CD14-positive monocyte (primary cell): Measurements from ENCODE around the gene AP1S1. TPM values are rescaled to one million over a fixed set of nuclear protein-coding genes. Genes with fewer than 3 reads are reported as not detected.

Experiments used
- DNase-seq, 3 donors: peaks; one replicate each; pipeline ENCODE4 v3.0.0-alpha.2; 2011 to 2022
- H2AFZ ChIP-seq: 2 replicates; pipeline ENCODE4 v1.6.0; 2012; ENCODE audit warnings: mild to moderate bottlenecking, low read depth, low read length, inconsistent platforms; ENCODE audit not compliant: insufficient read depth, poor library complexity, severe bottlenecking
- H3K27ac ChIP-seq, 2 donors: 1 replicate in 1 of 2; 2 replicates in 1 of 2; pipeline ENCODE4 v1.5.1; 2012 to 2013; ENCODE audit warnings: low read length in 2 of 2, control low read depth in 1 of 2, inconsistent platforms in 1 of 2, low read depth in 1 of 2, mild to moderate bottlenecking in 1 of 2
- H3K27me3 ChIP-seq, 2 donors: one replicate each; pipeline versions ENCODE4 v1.6.0 to v1.6.1; 2011 to 2013; ENCODE audit warnings: low read length in 2 of 2; ENCODE audit not compliant: control insufficient read depth in 2 of 2, insufficient read depth in 2 of 2
- H3K36me3 ChIP-seq, 2 donors: replicated peaks in 1 of 2; 1 replicate in 1 of 2; 2 replicates in 1 of 2; pipeline versions ENCODE4 v1.5.1 to v1.6.1; 2012 to 2013; ENCODE audit warnings: low read length in 2 of 2, control low read depth in 1 of 2, inconsistent platforms in 1 of 2, mild to moderate bottlenecking in 1 of 2; ENCODE audit not compliant: insufficient read depth in 2 of 2, control insufficient read depth in 1 of 2
- H3K4me1 ChIP-seq, 2 donors: 1 replicate in 1 of 2; 2 replicates in 1 of 2; pipeline versions ENCODE4 v1.5.1 to v1.6.1; 2012 to 2013; ENCODE audit warnings: low read length in 2 of 2, control low read depth in 1 of 2, inconsistent platforms in 1 of 2, mild to moderate bottlenecking in 1 of 2, moderate library complexity in 1 of 2; ENCODE audit not compliant: insufficient read depth in 2 of 2, control insufficient read depth in 1 of 2
- H3K4me2 ChIP-seq: replicated peaks from 2 replicates; pipeline ENCODE3; 2012; ENCODE audit warnings: low read length, moderate library complexity, mild to moderate bottlenecking; ENCODE audit not compliant: poor library complexity, severe bottlenecking; ENCODE audit errors: extremely low read depth
- H3K4me3 ChIP-seq, 3 experiments: fragments of 200-600 bp in 1 of 3; sonication (generic) in 1 of 3; replicated peaks in 1 of 3; 1 replicate in 2 of 3; 2 replicates in 1 of 3; pipeline ENCODE4 v1.5.1; 2011 to 2013; ENCODE audit warnings: low read length in 3 of 3, mild to moderate bottlenecking in 3 of 3, control low read depth in 2 of 3, low read depth in 2 of 3, inconsistent platforms in 1 of 3, moderate library complexity in 1 of 3
- H3K79me2 ChIP-seq: 2 replicates; pipeline ENCODE4 v1.6.0; 2012; ENCODE audit warnings: mild to moderate bottlenecking, control low read depth, inconsistent platforms, low read length, moderate library complexity; ENCODE audit not compliant: insufficient read depth
- H3K9ac ChIP-seq: 2 replicates; pipeline ENCODE4 v1.6.0; 2017; ENCODE audit warnings: low read length, mild to moderate bottlenecking; ENCODE audit not compliant: insufficient read depth, poor library complexity, severe bottlenecking
- H3K9me3 ChIP-seq, 2 donors: replicated peaks in 1 of 2; 1 replicate in 1 of 2; 2 replicates in 1 of 2; pipeline versions ENCODE4 v1.5.1 to v1.6.1; 2012 to 2013; ENCODE audit warnings: low read length in 2 of 2, control low read depth in 1 of 2; ENCODE audit not compliant: control insufficient read depth in 1 of 2, insufficient read depth in 1 of 2
- H4K20me1 ChIP-seq: 2 replicates; pipeline ENCODE4 v1.6.0; 2012; ENCODE audit warnings: mild to moderate bottlenecking, low read length, control low read depth, moderate library complexity; ENCODE audit not compliant: insufficient read depth
- H3K27ac Mint-ChIP-seq, 7 donors: one replicate each; pipeline ENCODE4 v1.8.0; 2020; ENCODE audit warnings: mild to moderate bottlenecking in 7 of 7, mixed read lengths in 7 of 7, moderate library complexity in 6 of 7, inconsistent platforms in 2 of 7
- H3K27me3 Mint-ChIP-seq, 3 donors: one replicate each; pipeline ENCODE4 v1.8.0; 2021 to 2022; ENCODE audit warnings: low read depth in 3 of 3, mild to moderate bottlenecking in 3 of 3, mixed read lengths in 3 of 3, moderate library complexity in 3 of 3, inconsistent platforms in 1 of 3
- H3K36me3 Mint-ChIP-seq, 2 donors: one replicate each; pipeline ENCODE4 v1.8.0; 2020; ENCODE audit warnings: mixed read lengths in 2 of 2, inconsistent platforms in 1 of 2, mild to moderate bottlenecking in 1 of 2
- H3K4me1 Mint-ChIP-seq: one replicate; pipeline ENCODE4 v1.8.0; 2020; ENCODE audit warnings: mild to moderate bottlenecking, mixed read lengths
- H3K4me3 Mint-ChIP-seq, 2 donors: one replicate each; pipeline ENCODE4 v1.8.0; 2020; ENCODE audit warnings: mild to moderate bottlenecking in 2 of 2, mixed read lengths in 2 of 2, moderate library complexity in 1 of 2
- H3K9me3 Mint-ChIP-seq, 7 donors: one replicate each; pipeline ENCODE4 v1.8.0; 2020 to 2022; ENCODE audit warnings: mixed read lengths in 7 of 7, mild to moderate bottlenecking in 6 of 7, moderate library complexity in 6 of 7, inconsistent platforms in 2 of 7
- whole genome bisulfite sequencing: methylation state at CpG from one replicate; pipeline ENCODE4 v1.1.5; 2013; ENCODE audit warnings: missing lambda C conversion rate; ENCODE audit not compliant: insufficient coverage; 5-methylcytosine and 5-hydroxymethylcytosine counted together
- intact Hi-C, 2 donors: fragments of 100-400 bp; cut with micrococcal nuclease; formaldehyde crosslinking; loops; one replicate each; pipeline versions ENCODE4 v1.15.0 to v1.15.1; 2023
- polyA plus RNA-seq, 3 donors: library from polyadenylated mRNA; depleted of rRNA in 1 of 3; unstranded in 2 of 3; stranded (reverse) in 1 of 3; fragments of 300-500 nt in 2 of 3; fragments of >200 nt in 1 of 3; fragmentation: Illumina TruSeq in 2 of 3; gene quantifications; 1 replicate in 2 of 3; 2 replicates in 1 of 3; pipeline ENCODE4 v1.2.3, GENCODE V29; 2012 to 2021
- TF ChIP-seq, protein P1 (sequence below): fragments of 200-600 bp; IDR thresholded peaks from one replicate; pipeline ENCODE4 v1.8.0; 2022; ENCODE audit warnings: antibody characterized with exemption, mild to moderate bottlenecking

AP1S1 gene
- polyA plus RNA-seq, 3 donors, result 10.1 to 21.3 (median 10.9) TPM

DNA sequence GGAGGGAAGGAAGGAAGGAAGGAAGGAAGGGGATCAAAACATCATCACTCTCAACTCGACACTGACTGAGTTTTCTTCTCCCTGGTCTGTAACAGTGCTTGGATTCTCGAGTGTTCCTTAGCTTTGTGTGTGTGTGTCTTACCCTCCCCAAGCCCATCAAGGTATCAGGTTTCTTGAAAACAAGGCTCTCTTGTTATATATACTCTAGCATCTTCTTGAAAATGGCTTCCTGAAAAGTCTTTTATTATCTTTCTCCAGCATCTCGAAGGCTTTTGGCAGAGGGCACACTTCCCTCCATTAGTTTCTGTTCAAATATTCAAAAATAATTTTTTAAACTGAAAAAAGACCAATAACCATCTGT lies 14.0 kb upstream of the AP1S1 start:
- H3K4me1 Mint-ChIP-seq, result peaks cover 41% of the 10 kb centered on the region
- no peak overlapping the region for H2AFZ ChIP-seq

DNA sequence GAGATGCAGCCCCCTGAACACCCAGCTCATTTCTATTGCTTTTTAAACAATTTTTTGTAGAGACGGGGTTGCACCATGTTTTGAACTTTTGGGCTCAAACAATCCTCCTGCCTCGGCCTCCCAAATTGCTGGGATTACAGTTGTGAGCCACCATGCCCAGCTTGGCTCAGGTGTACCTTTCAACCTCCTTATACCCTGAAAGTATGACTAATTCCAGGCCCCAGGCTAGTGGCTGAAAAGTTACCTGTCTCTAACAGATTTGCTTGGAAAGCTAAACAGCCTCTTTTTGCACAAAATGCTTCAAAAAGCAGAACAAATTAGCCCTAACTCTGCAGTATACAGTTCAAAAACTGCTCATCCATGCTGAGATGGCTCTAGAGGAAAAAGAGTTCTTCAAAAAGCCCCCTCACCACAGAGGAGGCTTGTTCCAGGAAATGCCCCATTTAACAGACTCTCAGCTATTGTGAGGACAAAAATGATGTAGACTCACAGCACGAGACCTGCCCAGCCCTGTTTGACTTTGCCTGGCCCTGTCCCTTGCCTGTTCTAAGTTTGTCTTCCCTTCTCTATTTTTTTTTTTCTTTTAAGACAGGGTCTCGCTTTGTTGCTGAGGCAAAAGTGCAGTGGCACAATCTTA lies 13.4 kb upstream of the AP1S1 start:
- no peak overlapping the region for H3K4me2 ChIP-seq
- no peak overlapping the region for H3K4me3 ChIP-seq
- Mint-ChIP-seq H3K27me3 (peaks cover 16 to 30% (median 28%) of the 10 kb centered on the region in 3 donors), H3K9me3 (peaks cover 0 to 5% (median 0%) of the 10 kb centered on the region in 7 donors), H3K4me1 (peaks cover 38% of the 10 kb centered on the region), H3K4me3 (no peak overlapping the region), H3K27ac (peak overlapping the region in 3 of 7 donors; percentile 15 to 80 (median 73)), H3K36me3 (peaks cover 0 to 2% of the 10 kb centered on the region in 2 donors)
- H4K20me1 ChIP-seq, result no peaks in the 10 kb centered on the region
- WGBS, result 95% methylated on average over 2 of the region's 4 CpGs
- H2AFZ ChIP-seq, result no peak overlapping the region
- DNase-seq, result no peak
- no peaks in the 10 kb centered on the region for H3K27me3 ChIP-seq
- TF ChIP-seq, protein P1, sequence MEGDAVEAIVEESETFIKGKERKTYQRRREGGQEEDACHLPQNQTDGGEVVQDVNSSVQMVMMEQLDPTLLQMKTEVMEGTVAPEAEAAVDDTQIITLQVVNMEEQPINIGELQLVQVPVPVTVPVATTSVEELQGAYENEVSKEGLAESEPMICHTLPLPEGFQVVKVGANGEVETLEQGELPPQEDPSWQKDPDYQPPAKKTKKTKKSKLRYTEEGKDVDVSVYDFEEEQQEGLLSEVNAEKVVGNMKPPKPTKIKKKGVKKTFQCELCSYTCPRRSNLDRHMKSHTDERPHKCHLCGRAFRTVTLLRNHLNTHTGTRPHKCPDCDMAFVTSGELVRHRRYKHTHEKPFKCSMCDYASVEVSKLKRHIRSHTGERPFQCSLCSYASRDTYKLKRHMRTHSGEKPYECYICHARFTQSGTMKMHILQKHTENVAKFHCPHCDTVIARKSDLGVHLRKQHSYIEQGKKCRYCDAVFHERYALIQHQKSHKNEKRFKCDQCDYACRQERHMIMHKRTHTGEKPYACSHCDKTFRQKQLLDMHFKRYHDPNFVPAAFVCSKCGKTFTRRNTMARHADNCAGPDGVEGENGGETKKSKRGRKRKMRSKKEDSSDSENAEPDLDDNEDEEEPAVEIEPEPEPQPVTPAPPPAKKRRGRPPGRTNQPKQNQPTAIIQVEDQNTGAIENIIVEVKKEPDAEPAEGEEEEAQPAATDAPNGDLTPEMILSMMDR, result no peak
- no peaks in the 10 kb centered on the region for H3K9me3 ChIP-seq
- no peaks in the 10 kb centered on the region for H3K79me2 ChIP-seq
- no peaks in the 10 kb centered on the region for H3K36me3 ChIP-seq
- intact Hi-C loops, result loop anchor here (5.0 to 10.0 kb wide), 3 partner anchors 51 to 144 kb away; partner anchors contain the start of gene FIS1 (in 1 of the 2)
- no peak overlapping the region for H3K27ac ChIP-seq
- peaks cover 20 to 21% of the 10 kb centered on the region in 2 donors for H3K4me1 ChIP-seq
- H3K9ac ChIP-seq, result no peak overlapping the region

More for the DNA sequence above, 14.0 kb upstream of the AP1S1 start:
- Histone ChIP-seq H3K9ac (no peak overlapping the region), H3K9me3 (no peaks in the 10 kb centered on the region), H3K4me2 (no peak overlapping the region), H3K4me1 (peaks cover 21 to 26% of the 10 kb centered on the region in 2 donors), H3K27me3 (peaks cover 0 to 4% of the 10 kb centered on the region in 2 donors), H3K27ac (no peak overlapping the region), H3K36me3 (no peaks in the 10 kb centered on the region), H3K4me3 (no peak overlapping the region), H3K79me2 (no peaks in the 10 kb centered on the region), H4K20me1 (no peaks in the 10 kb centered on the region)
- no peak overlapping the region for H3K4me3 Mint-ChIP-seq
- H3K9me3 Mint-ChIP-seq, result peaks cover 0 to 5% (median 0%) of the 10 kb centered on the region in 7 donors
- H3K36me3 Mint-ChIP-seq, result peaks cover 0 to 2% of the 10 kb centered on the region in 2 donors
- TF ChIP-seq, protein P1, result no peak
- no CpG with 5 or more reads among the region's 3 CpGs for WGBS
- peaks cover 17 to 31% (median 29%) of the 10 kb centered on the region in 3 donors for H3K27me3 Mint-ChIP-seq
- intact Hi-C loops, result loop anchor here (5.0 to 10.0 kb wide), 3 partner anchors 52 to 144 kb away; partner anchors contain the start of gene FIS1 (in 1 of the 2)
- DNase-seq, result no peak
- peak overlapping the region in 4 of 7 donors; percentile 30 to 73 (median 56) for H3K27ac Mint-ChIP-seq
